Measurements from ENCODE around the gene ANO10.

- TF ChIP-seq CTCF (IDR thresholded peaks at IDR 0.05; ENCODE audit: low read length) (no peak), EZH2 (IDR thresholded peaks at IDR 0.05; ENCODE audit: borderline replicate concordance, low read length) (no peak)
Observed at GRCh38 chr3:43434431-43434830, 187.4 kb downstream of the ANO10 start.

Measured in OCI-LY1 (cell line).